AG04449 (cell line): Measurements from ENCODE around the gene IMMP2L.

Experiments used
- CTCF ChIA-PET: fragments of 350-600 bp; formaldehyde crosslinking; extraction: SDS; loops from one replicate; lab custom pipeline; 2021; ENCODE audit warnings: antibody characterized with exemption; lab: Yijun Ruan, JAX
- POLR2A ChIA-PET: fragments of 400-600, 350-600 bp; formaldehyde crosslinking; extraction: SDS; loops from one replicate; lab custom pipeline; 2020; ENCODE audit warnings: antibody characterized with exemption, inconsistent platforms; lab: Yijun Ruan, JAX
- DNase-seq: peaks from one replicate; pipeline ENCODE4 v3.0.0-alpha.2; 2010; ENCODE audit warnings: low read depth, low spot score
- H3K4me3 ChIP-seq: 2 replicates; pipeline ENCODE4 v1.5.1; 2011; ENCODE audit warnings: low read depth, mild to moderate bottlenecking, control low read depth, low read length
- TF ChIP-seq, protein P1 (sequence below): IDR thresholded peaks from one replicate; pipeline ENCODE4 v1.5.1; 2011; ENCODE audit warnings: mild to moderate bottlenecking, moderate library complexity, low read length, control low read depth, inconsistent platforms; ENCODE audit not compliant: insufficient read depth; ENCODE audit errors: missing control alignments

The IMMP2L gene

DNA sequence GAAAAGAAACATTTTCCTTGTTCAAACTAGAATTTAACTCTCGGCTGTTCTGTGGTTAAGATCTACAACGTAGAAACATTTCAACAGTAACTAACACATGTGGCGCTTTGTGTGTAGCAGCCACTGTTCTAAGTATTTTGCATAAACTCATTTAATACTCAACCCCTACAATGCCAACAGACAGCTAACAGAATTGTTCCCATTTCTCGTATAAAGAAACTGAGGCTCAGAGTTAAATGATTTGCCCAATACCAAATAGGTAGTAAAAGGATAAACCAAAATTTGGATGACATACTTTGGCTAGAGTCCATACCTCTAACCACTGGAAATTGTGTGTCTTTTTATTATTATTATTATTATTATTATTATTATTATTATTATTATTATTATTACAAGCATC, 543.8 kb downstream of the IMMP2L start:
- ChIA-PET POLR2A (no interaction called here), CTCF (no interaction called here)
- TF ChIP-seq, protein P1, sequence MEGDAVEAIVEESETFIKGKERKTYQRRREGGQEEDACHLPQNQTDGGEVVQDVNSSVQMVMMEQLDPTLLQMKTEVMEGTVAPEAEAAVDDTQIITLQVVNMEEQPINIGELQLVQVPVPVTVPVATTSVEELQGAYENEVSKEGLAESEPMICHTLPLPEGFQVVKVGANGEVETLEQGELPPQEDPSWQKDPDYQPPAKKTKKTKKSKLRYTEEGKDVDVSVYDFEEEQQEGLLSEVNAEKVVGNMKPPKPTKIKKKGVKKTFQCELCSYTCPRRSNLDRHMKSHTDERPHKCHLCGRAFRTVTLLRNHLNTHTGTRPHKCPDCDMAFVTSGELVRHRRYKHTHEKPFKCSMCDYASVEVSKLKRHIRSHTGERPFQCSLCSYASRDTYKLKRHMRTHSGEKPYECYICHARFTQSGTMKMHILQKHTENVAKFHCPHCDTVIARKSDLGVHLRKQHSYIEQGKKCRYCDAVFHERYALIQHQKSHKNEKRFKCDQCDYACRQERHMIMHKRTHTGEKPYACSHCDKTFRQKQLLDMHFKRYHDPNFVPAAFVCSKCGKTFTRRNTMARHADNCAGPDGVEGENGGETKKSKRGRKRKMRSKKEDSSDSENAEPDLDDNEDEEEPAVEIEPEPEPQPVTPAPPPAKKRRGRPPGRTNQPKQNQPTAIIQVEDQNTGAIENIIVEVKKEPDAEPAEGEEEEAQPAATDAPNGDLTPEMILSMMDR: no peak
- DNase-seq: no peak
- no peak overlapping the region for H3K4me3 ChIP-seq

DNA sequence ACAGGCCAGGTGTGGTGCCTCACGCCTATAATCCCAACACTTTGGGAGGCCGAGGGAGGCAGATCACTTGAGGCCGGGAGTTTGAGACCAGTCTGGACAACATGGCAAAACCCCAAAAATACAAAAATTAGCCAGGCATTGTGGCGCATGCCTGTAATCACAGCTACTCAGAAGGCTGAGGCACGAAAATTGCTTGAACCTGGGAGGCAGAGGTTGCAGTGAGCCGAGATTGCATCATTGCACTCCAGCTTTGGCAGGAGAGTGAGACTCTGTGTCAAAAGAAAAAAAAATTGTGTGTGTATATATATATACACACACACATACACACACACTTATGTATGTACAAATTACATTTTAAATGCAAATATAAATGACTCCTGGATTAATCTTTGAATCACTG, 548.2 kb downstream of the IMMP2L start:
- ChIA-PET CTCF (no interaction called here), POLR2A (no interaction called here)
- no peak for DNase-seq
- TF ChIP-seq, protein P1: no peak
- H3K4me3 ChIP-seq: no peak overlapping the region

DNA sequence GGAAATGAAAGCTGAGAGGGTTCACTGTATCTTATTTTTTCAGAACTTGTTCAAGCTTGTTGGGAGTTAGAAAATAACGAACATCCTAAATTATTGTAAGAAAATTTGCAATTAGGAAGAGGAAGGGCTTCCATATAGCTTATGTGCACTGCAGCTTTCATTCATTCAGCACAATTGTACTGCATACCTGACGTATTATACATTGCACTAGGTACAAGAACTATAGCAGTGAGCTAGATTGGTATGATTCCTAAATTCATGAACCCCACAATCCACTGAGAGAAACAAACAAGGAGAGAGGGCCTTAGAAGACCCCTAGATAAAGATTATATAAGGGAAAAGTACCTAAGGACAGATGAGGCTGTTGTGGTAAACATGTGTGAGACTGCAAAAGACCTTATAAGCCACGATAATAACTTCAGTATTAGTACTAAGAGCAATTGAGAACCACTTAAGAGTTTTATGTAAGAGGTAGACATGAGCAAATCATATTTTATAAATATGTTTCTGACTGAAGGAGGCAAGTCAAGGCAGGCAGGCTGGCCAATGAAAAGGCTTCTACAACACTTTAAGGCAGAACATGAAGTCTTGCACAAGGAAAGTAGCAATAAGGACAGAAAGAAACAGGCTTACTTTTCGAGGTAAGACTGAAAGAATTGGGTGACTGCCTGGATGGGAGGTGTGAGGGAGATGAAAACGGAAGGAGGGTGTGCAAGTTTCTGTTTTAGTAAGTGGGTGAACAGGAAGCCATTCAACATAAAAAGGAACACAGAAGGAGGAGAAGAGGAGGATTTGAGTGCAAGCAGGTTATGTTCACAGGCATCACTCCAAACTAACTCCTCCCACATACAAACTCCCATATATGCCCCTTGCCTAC, 549.3 kb downstream of the IMMP2L start:
- ChIA-PET POLR2A (no interaction called here), CTCF (no interaction called here)
- TF ChIP-seq, protein P1: no peak
- no peak overlapping the region for H3K4me3 ChIP-seq
- DNase-seq: no peak

DNA sequence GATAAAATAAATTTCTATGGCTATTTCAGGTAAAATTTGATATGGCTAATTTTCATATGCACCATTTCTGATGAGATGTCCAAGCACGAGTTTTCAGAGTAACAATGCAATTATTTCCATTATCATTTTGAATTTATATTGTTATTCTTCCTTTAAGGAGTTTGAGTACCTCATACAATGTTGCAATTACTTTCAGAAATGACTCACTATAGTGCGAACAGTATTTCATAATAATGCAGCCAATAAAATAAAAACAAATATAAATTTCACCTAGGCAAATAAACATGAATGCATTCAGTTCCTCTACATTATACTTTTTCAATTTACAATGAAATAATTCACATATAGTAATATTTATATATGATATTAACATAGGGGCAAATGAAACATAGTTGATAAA, 550.1 kb downstream of the IMMP2L start:
- no peak for DNase-seq
- ChIA-PET POLR2A (no interaction called here), CTCF (no interaction called here)
- TF ChIP-seq, protein P1: no peak
- H3K4me3 ChIP-seq: no peak overlapping the region

DNA sequence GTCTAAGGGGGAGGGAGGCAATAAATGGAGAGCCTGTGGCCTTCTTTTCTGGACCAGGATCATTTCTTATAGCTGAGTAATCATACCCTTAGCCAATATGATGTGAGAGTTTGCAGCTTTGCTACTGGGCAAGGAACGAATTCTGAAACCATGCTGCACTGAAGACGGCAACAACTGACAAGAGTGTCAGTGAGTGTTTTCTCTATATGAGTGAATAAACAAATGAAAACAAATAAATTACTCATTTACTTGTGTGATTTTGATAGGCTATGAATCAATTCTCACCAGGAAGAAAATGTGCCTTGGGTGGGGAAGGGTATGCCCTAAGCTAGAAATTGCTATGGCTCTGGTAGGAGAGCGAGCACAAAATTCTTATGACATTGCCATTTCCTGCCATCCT, 550.8 kb downstream of the IMMP2L start:
- POLR2A ChIA-PET: no interaction called here
- no peak overlapping the region for H3K4me3 ChIP-seq
- CTCF ChIA-PET: no interaction called here
- no peak for DNase-seq
- TF ChIP-seq, protein P1: no peak

DNA sequence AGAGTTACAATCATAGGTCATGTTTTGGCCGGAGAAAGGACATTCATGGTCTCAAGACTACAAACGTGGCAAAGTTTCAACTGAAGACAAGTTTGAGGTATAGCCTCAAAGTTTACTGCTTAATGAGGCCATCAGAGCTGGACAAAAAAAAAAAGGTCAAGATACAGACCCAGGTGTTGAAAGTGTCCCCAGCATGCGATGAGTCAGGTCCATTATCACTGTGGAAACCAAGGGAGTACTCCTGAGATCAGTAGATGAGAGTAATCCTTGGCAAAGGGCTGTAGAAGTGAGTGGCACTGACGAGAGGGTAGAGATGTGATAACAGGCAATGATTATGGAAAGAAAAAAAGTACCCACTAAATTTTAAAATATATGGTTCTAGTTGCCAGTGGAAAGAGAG, 551.5 kb downstream of the IMMP2L start:
- ChIA-PET POLR2A (no interaction called here), CTCF (no interaction called here)
- H3K4me3 ChIP-seq: no peak overlapping the region
- no peak for DNase-seq
- TF ChIP-seq, protein P1: no peak
